GM19043 (cell line): Measurements from ENCODE around the gene ANKS6.

Source experiments
- ATAC-seq: cut with Tn5 transposase; IDR thresholded peaks from one replicate; pipeline ENCODE4 v1.9.1; 2021; ENCODE audit warnings: low read depth; ENCODE audit not compliant: unreplicated experiment

Gene ANKS6

GRCh38 chr9:98774746-98775145, 21.6 kb downstream of the ANKS6 start:
- ATAC-seq = no peak

- no peak for ATAC-seq
Observed at GRCh38 chr9:98773721-98774120, 22.6 kb downstream of the ANKS6 start.

- ATAC-seq = no peak
Observed at GRCh38 chr9:98772364-98773155, 23.8 kb downstream of the ANKS6 start.

- no peak for ATAC-seq
Observed at GRCh38 chr9:98771209-98771874, 25.0 kb downstream of the ANKS6 start.

GRCh38 chr9:98770717-98771116, 25.6 kb downstream of the ANKS6 start:
- no peak for ATAC-seq

- ATAC-seq = no peak
Observed at GRCh38 chr9:98768344-98768743, 28.0 kb downstream of the ANKS6 start.

- no peak for ATAC-seq
Observed at GRCh38 chr9:98767915-98768314, 28.4 kb downstream of the ANKS6 start.

GRCh38 chr9:98767196-98767595, 29.2 kb downstream of the ANKS6 start:
- no peak for ATAC-seq

- ATAC-seq = no peak
Observed at GRCh38 chr9:98766586-98766985, 29.8 kb downstream of the ANKS6 start.

GRCh38 chr9:98765256-98765655, 31.1 kb downstream of the ANKS6 start:
- ATAC-seq = no peak

- ATAC-seq = no peak
Observed at GRCh38 chr9:98763986-98764745, 32.2 kb downstream of the ANKS6 start.

- ATAC-seq = no peak
Observed at GRCh38 chr9:98760231-98760630, 36.1 kb downstream of the ANKS6 start.

GRCh38 chr9:98755006-98755618, 41.2 kb downstream of the ANKS6 start:
- ATAC-seq = no peak

- ATAC-seq = no peak
Observed at GRCh38 chr9:98751210-98751609, 45.1 kb downstream of the ANKS6 start.

GRCh38 chr9:98750364-98751060, 45.8 kb downstream of the ANKS6 start:
- no peak for ATAC-seq

- no peak for ATAC-seq
Observed at GRCh38 chr9:98747476-98747875, 48.9 kb downstream of the ANKS6 start.

- no peak for ATAC-seq
Observed at GRCh38 chr9:98745470-98745869, 50.9 kb downstream of the ANKS6 start.

- no peak for ATAC-seq
Observed at GRCh38 chr9:98743818-98744611, 52.3 kb downstream of the ANKS6 start.

- no peak for ATAC-seq
Observed at GRCh38 chr9:98743329-98743728, 53.0 kb downstream of the ANKS6 start.
